ENCODE data around the gene CLECL1. TPM values are rescaled to one million over a fixed set of nuclear protein-coding genes. Genes with fewer than 3 reads are reported as not detected.

Gene CLECL1
- 0.27 TPM for polyA plus RNA-seq (ENCODE audit: insufficient read length)
- long read RNA-seq, donor 1 = 0 reads
- long read RNA-seq, donor 2 = 0 reads
- long read RNA-seq, donor 3 = 0 reads
- long read RNA-seq, donor 4 = 0 reads
- long read RNA-seq, donor 5 = 0 reads
- long read RNA-seq, donor 6 = 0 reads
- long read RNA-seq, donor 7 = 0 reads
- long read RNA-seq, donor 8 = 0 reads

GRCh38 chr12:9732921-9733461 lies at the start of gene CLECL1:
Gene CLECL1 (minus strand): TSS chr12:9733097.
- no peak for DNase-seq

- no peak for DNase-seq
These were observed 48.5 kb upstream of the CLECL1 start for GRCh38 chr12:9781360-9781759.

GRCh38 chr12:9779209-9779608 lies 46.3 kb upstream of the CLECL1 start:
- DNase-seq = no peak

GRCh38 chr12:9776781-9777180 lies 43.9 kb upstream of the CLECL1 start:
- no peak for DNase-seq

GRCh38 chr12:9773216-9773877 lies 40.5 kb upstream of the CLECL1 start:
- no peak for DNase-seq

- no peak for DNase-seq
These were observed 30.1 kb upstream of the CLECL1 start for GRCh38 chr12:9763025-9763424.

- DNase-seq = no peak
These were observed 29.5 kb upstream of the CLECL1 start for GRCh38 chr12:9762369-9762768.

GRCh38 chr12:9761419-9761781 lies 28.5 kb upstream of the CLECL1 start:
- DNase-seq = no peak

GRCh38 chr12:9760699-9761418 lies 28.0 kb upstream of the CLECL1 start, which contains the start of gene CD69:
Gene CD69 (minus strand): TSS chr12:9760901. CDS start chr12:9760820, 81 bp downstream.
- no peak for DNase-seq

GRCh38 chr12:9760120-9760519 lies 27.2 kb upstream of the CLECL1 start:
- DNase-seq = no peak

- no peak for DNase-seq
These were observed 26.8 kb upstream of the CLECL1 start for GRCh38 chr12:9759694-9760093.

- no peak for DNase-seq
These were observed 25.2 kb upstream of the CLECL1 start for GRCh38 chr12:9758119-9758518.

- DNase-seq = no peak
These were observed 24.6 kb upstream of the CLECL1 start for GRCh38 chr12:9757433-9758025.

- no peak for DNase-seq
These were observed 23.8 kb upstream of the CLECL1 start for GRCh38 chr12:9756706-9757105.

GRCh38 chr12:9756170-9756569 lies 23.3 kb upstream of the CLECL1 start:
- DNase-seq = no peak

GRCh38 chr12:9755567-9755966 lies 22.7 kb upstream of the CLECL1 start:
- DNase-seq = no peak

GRCh38 chr12:9755035-9755434 lies 22.1 kb upstream of the CLECL1 start:
- no peak for DNase-seq

- DNase-seq = no peak
These were observed 21.4 kb upstream of the CLECL1 start for GRCh38 chr12:9754099-9754927.

- DNase-seq = no peak
These were observed 20.6 kb upstream of the CLECL1 start for GRCh38 chr12:9753498-9753897.

- no peak for DNase-seq
These were observed 20.2 kb upstream of the CLECL1 start for GRCh38 chr12:9753073-9753472.

GRCh38 chr12:9752145-9752933 lies 19.4 kb upstream of the CLECL1 start:
- DNase-seq = no peak

Data from left kidney (tissue), 8 donors.